A204.1 (cell line): Measurements from ENCODE around the gene SLCO4A1.

Source experiments
- FAIRE-seq: peaks from 2 replicates; lab custom pipeline; 2012; peaks lifted over from hg19 to GRCh38; lab: Jason Lieb, UNC

SLCO4A1 gene

GRCh38 chr20:62638055-62638570 lies 4.2 kb upstream of the SLCO4A1 start:
- no peak for FAIRE-seq

DNA sequence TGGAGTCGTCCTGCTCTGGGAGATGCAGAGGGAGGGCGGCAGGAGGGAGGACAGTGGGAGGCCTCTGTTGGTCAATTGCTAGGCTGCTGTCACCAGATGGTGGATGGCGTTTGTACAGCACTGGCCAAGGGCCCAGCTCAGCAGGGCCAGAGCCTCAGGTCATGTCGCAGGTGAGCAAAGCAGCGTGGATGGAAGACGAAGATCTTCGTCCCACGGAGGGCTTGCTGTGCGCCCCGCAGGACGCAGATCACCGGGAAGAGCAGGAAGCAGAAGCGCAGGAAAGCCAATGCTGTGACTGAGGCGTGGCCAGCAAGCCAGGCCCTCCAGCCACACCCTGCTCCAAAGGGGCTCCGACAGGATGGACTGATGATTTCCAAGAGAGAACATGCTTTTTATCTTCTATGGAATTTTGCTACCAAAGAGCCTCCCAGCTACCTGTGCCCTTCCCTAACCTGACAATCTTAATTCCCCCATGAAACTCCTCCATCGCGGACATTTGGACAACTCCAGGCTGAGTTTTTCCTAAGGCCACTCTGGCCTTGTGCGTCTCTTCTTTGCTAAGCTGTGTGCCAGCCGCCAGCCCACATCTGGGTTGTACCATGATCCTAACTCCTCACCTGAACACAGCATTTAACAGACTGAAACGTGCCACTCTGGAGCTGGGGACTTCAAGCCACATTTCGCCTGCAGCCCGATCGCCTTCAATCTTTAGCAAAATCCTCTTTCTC lies 3.5 kb upstream of the SLCO4A1 start:
- no peak for FAIRE-seq

DNA sequence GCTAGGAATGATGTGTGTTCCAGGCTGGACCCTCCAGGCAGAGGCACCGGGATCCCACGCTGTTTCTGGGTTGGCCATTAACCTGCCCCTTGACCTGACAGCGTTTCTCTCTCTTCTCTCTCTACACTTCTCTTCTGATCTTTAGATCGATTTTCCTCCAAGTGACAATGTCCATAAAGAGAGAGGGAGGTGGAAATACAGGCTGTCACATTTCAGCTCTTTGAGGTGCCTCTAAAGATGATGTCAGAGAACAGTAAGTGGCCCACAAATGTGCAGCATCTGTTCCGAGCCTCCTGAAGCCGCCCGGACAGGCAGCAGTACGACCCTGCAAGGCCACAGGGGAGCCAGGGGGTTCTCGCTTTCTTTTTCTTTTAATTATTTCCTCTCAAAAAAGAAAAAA lies 2.5 kb upstream of the SLCO4A1 start:
- no peak for FAIRE-seq

- no peak for FAIRE-seq
Measured at GRCh38 chr20:62640870-62641269, 1.4 kb upstream of the SLCO4A1 start.

DNA sequence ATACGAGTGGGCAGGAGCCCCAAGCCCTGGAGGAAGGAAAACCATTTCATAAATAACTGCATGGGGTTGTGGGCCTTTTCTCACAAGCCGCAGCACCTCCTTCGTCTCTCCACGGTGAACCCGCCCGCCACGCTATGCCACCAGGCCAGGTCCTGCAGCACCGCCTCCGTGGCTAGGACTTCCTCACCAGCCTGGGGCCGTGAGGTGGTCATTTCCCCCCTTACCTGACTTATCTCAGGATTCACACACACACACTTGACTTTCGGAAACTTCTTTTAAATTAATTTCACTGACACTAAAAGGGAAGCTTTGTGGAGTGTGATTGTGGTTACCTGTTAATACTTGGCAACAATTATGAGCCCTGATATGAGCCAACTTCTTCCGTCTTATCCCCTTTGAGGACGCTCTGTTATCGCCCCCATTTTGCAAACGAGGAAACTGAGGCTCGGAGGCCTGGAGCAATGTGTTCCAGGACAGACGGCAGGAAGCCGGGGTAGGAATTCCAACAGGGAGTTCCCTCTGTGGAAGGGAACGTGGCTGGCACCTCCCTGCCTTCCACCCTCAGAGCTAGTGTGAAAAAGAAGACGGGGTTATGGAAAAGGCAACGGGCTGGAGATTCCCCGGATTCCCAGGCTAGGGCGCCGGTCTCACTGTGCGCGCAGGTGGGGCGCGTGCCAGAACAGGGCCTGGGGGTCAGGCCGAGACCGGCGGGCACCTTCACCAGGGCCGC lies 817 bp upstream of the SLCO4A1 start:
- no peak for FAIRE-seq

GRCh38 chr20:62642666-62643520 lies 590 bp downstream of the SLCO4A1 start:
- FAIRE-seq = no peak

- FAIRE-seq = no peak
Measured at GRCh38 chr20:62643521-62644043, 1.3 kb downstream of the SLCO4A1 start.

GRCh38 chr20:62644044-62644795 lies 1.9 kb downstream of the SLCO4A1 start:
- no peak for FAIRE-seq

GRCh38 chr20:62644802-62645496 lies 2.6 kb downstream of the SLCO4A1 start:
- FAIRE-seq = no peak

GRCh38 chr20:62645613-62646012 lies 3.3 kb downstream of the SLCO4A1 start:
- no peak for FAIRE-seq

GRCh38 chr20:62646851-62647520 lies 4.7 kb downstream of the SLCO4A1 start:
- FAIRE-seq = no peak

- FAIRE-seq = no peak
Measured at GRCh38 chr20:62647521-62648317, 5.4 kb downstream of the SLCO4A1 start.

GRCh38 chr20:62648318-62648995 lies 6.2 kb downstream of the SLCO4A1 start:
- no peak for FAIRE-seq

GRCh38 chr20:62649140-62649539 lies 6.8 kb downstream of the SLCO4A1 start:
- no peak for FAIRE-seq

GRCh38 chr20:62650551-62651284 lies 8.4 kb downstream of the SLCO4A1 start:
- no peak for FAIRE-seq

DNA sequence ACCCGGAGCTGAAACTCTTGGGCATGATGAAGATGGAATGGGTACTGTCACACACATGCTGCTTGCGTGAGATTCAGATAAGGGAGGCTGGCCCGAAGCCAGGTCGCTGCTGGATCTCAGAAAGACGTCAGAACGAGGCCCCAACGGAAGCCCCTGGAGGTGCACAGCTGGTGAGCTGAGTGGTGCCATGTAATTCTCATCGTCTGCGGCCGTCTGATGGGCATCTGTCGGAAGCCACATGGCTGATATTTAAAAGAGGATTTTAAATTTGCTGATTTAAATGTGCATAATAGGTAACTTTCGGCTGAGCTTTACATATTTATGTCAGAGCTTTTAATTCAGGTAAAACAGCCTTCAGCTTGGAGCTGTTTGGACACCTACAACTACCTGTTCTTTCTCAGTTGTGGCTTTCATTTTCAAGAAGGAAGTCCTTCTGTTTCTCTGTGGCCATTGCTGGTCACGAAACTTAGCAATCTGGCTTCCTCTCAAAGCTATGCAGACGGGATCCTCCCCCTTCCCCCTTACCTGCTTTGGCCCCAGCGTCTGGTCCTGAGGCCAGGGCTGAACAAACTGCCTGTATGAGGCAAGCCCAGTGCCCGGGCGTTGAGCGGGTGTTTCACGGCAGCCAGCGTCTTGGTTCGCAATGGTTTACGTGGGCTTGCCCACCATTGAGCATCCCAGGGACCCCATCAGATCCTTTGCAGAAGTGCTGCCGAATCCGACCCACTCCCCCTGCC lies 9.2 kb downstream of the SLCO4A1 start:
- no peak for FAIRE-seq

GRCh38 chr20:62652041-62652893 lies 10.0 kb downstream of the SLCO4A1 start:
- FAIRE-seq = no peak
